SK-N-SH (cell line): ENCODE data around the gene THAP3. TPM values are rescaled to one million over a fixed set of nuclear protein-coding genes. Genes with fewer than 3 reads are reported as not detected.

Experiments used
- CTCF ChIA-PET: fragments of 300-600, 350-600 bp; formaldehyde crosslinking; extraction: SDS; loops from one replicate; lab custom pipeline; 2021; lab: Yijun Ruan, JAX
- POLR2A ChIA-PET: fragments of 350-600 bp; sonication (Branson Sonifier 250); formaldehyde crosslinking; extraction: SDS; loops from one replicate; lab custom pipeline; 2020; ENCODE audit warnings: antibody characterized with exemption, inconsistent platforms; lab: Yijun Ruan, JAX
- DNase-seq: peaks from one replicate; pipeline ENCODE4 v3.0.0; 2012
- H2AFZ ChIP-seq: fragments of 200-600 bp; sonication (generic); 2 replicates; pipeline ENCODE4 v1.8.1; 2016; ENCODE audit warnings: antibody characterized with exemption, mild to moderate bottlenecking, low read depth
- H3F3A ChIP-seq: fragments of 200-600 bp; sonication (generic); replicated peaks from 2 replicates; pipeline ENCODE3; 2016; ENCODE audit warnings: antibody characterized with exemption, mild to moderate bottlenecking; ENCODE audit not compliant: insufficient read depth
- H3K27ac ChIP-seq, 2 experiments: fragments of 200-500 bp in 1 of 2; fragments of 200-600 bp in 1 of 2; sonication (Bioruptor generic) in 1 of 2; sonication (generic), shearing (Covaris generic) in 1 of 2; 2 replicates each; pipeline versions ENCODE4 v1.5.1 to v1.6.1; 2014 to 2016; ENCODE audit warnings: low read depth in 2 of 2, inconsistent platforms in 1 of 2, low read length in 1 of 2, mild to moderate bottlenecking in 1 of 2, mixed read lengths in 1 of 2
- H3K27me3 ChIP-seq: fragments of 200-600 bp; sonication (generic), shearing (Covaris generic); 2 replicates; pipeline ENCODE4 v1.6.1; 2016; ENCODE audit warnings: mixed run types; ENCODE audit not compliant: insufficient read depth
- H3K36me3 ChIP-seq, 2 experiments: fragments of 200-500 bp in 1 of 2; fragments of 200-600 bp in 1 of 2; sonication (Bioruptor generic) in 1 of 2; sonication (generic) in 1 of 2; replicated peaks in 1 of 2; 2 replicates each; pipeline versions ENCODE3 to v1.5.1; 2014 to 2016; ENCODE audit warnings: low read length in 1 of 2, mild to moderate bottlenecking in 1 of 2; ENCODE audit not compliant: insufficient read depth in 2 of 2, control insufficient read depth in 1 of 2
- H3K4me1 ChIP-seq, 2 experiments: fragments of 200-500 bp in 1 of 2; fragments of 200-600 bp in 1 of 2; sonication (Bioruptor generic) in 1 of 2; sonication (generic), shearing (Covaris generic) in 1 of 2; 2 replicates each; pipeline versions ENCODE4 v1.5.1 to v1.6.1; 2014 to 2016; ENCODE audit warnings: low read depth in 1 of 2, low read length in 1 of 2, mixed run types in 1 of 2; ENCODE audit not compliant: insufficient read depth in 2 of 2, control insufficient read depth in 1 of 2
- H3K4me2 ChIP-seq: fragments of 200-600 bp; sonication (generic), shearing (Covaris generic); 2 replicates; pipeline ENCODE4 v1.6.1; 2017; ENCODE audit warnings: mixed run types
- H3K4me3 ChIP-seq, 2 experiments: fragments of 200-500 bp in 1 of 2; fragments of 200-600 bp in 1 of 2; sonication (Bioruptor generic) in 1 of 2; sonication (generic), shearing (Covaris generic) in 1 of 2; 2 replicates each; pipeline versions ENCODE4 v1.5.1 to v1.8.1; 2014 to 2016; ENCODE audit warnings: low read depth in 2 of 2, inconsistent platforms in 1 of 2, low read length in 1 of 2, mild to moderate bottlenecking in 1 of 2, mixed read lengths in 1 of 2, moderate library complexity in 1 of 2
- H3K79me2 ChIP-seq: fragments of 200-600 bp; sonication (generic); 2 replicates; pipeline ENCODE4 v1.8.1; 2017; ENCODE audit warnings: mild to moderate bottlenecking; ENCODE audit not compliant: insufficient read depth
- H3K9ac ChIP-seq: fragments of 200-600 bp; sonication (generic); 2 replicates; pipeline ENCODE4 v1.6.1; 2017; ENCODE audit warnings: mixed run types
- H3K9me2 ChIP-seq: fragments of 200-600 bp; sonication (generic); 2 replicates; pipeline ENCODE4 v1.6.1; 2017; ENCODE audit warnings: mixed run types
- H3K9me3 ChIP-seq: fragments of 200-600 bp; sonication (generic); 2 replicates; pipeline ENCODE4 v1.6.1; 2017; ENCODE audit warnings: mixed run types, mild to moderate bottlenecking, moderate library complexity
- H4K20me1 ChIP-seq: fragments of 200-600 bp; sonication (generic); 2 replicates; pipeline ENCODE4 v1.6.1; 2017; ENCODE audit warnings: mild to moderate bottlenecking, mixed run types; ENCODE audit not compliant: insufficient read depth
- CHD2 ChIP-seq: fragments of 150-350 bp; IDR thresholded peaks from 2 replicates; pipeline ENCODE4 v1.6.1; 2018; ENCODE audit warnings: low read length; ENCODE audit not compliant: partially characterized antibody
- CTCF ChIP-seq: fragments of 200-600 bp; sonication (generic); IDR thresholded peaks from 2 replicates; pipeline ENCODE4 v1.6.1; 2017; ENCODE audit warnings: antibody characterized with exemption, mild to moderate bottlenecking, moderate library complexity
- EP300 ChIP-seq, 2 experiments: IDR thresholded peaks; 2 replicates each; pipeline versions ENCODE4 v1.4.0 to v1.6.1; 2012; ENCODE audit warnings: borderline replicate concordance in 1 of 2, low read depth in 1 of 2, low read length in 1 of 2
- EZH2phosphoT487 ChIP-seq: fragments of 200-600 bp; sonication (generic); IDR thresholded peaks from 2 replicates; pipeline ENCODE4 v1.6.1; 2017; ENCODE audit warnings: low read depth, mixed run types, mild to moderate bottlenecking, antibody characterized with exemption, moderate library complexity, borderline replicate concordance
- FOSL2 ChIP-seq: IDR thresholded peaks from 2 replicates; pipeline ENCODE4 v1.4.0; 2012; ENCODE audit warnings: low read depth, mild to moderate bottlenecking, moderate library complexity, borderline replicate concordance
- GABPA ChIP-seq: IDR thresholded peaks from 2 replicates; pipeline ENCODE4 v1.4.0; 2012; ENCODE audit warnings: low read depth, mild to moderate bottlenecking
- NRF1 ChIP-seq: IDR thresholded peaks from 2 replicates; pipeline ENCODE4 v1.6.1; 2012; ENCODE audit warnings: low read depth, mild to moderate bottlenecking, low read length
- PBX3 ChIP-seq: IDR thresholded peaks from 2 replicates; pipeline ENCODE4; 2012
- RCOR1 ChIP-seq: fragments of 150-350 bp; IDR thresholded peaks from 2 replicates; pipeline ENCODE4 v1.6.1; 2017; ENCODE audit warnings: antibody characterized with exemption, low read length
- RFX5 ChIP-seq: IDR thresholded peaks from 2 replicates; pipeline ENCODE4 v1.6.1; 2012; ENCODE audit warnings: mild to moderate bottlenecking, improper control_type of control experiment, low read length
- RXRA ChIP-seq: IDR thresholded peaks from 2 replicates; pipeline ENCODE4 v1.4.0; 2012; ENCODE audit warnings: low read depth, mild to moderate bottlenecking, borderline replicate concordance
- SIN3A ChIP-seq: IDR thresholded peaks from 2 replicates; pipeline ENCODE4 v1.6.1; 2012; ENCODE audit warnings: low read depth, mild to moderate bottlenecking, low read length, moderate library complexity, borderline replicate concordance
- SMC3 ChIP-seq: IDR thresholded peaks from 2 replicates; pipeline ENCODE4 v1.6.1; 2012; ENCODE audit warnings: low read depth, low read length, improper control_type of control experiment
- TEAD4 ChIP-seq: IDR thresholded peaks from 2 replicates; pipeline ENCODE4 v1.4.0; 2012; ENCODE audit warnings: mild to moderate bottlenecking, borderline replicate concordance; ENCODE audit not compliant: insufficient read depth
- USF2 ChIP-seq: fragments of 150-350 bp; IDR thresholded peaks from 2 replicates; pipeline ENCODE4 v1.6.1; 2017; ENCODE audit warnings: antibody characterized with exemption, low read length, low read depth, borderline replicate concordance
- ZBTB33 ChIP-seq: IDR thresholded peaks from 2 replicates; pipeline ENCODE4 v1.4.0; 2012; ENCODE audit warnings: low read depth, borderline replicate concordance
- WGBS: methylation state at CpG from one replicate; pipeline ENCODE4 v1.1.6; 2017; ENCODE audit warnings: low lambda C conversion rate; 5-methylcytosine and 5-hydroxymethylcytosine counted together
- polyA plus RNA-seq, 3 experiments: library from polyadenylated mRNA; depleted of rRNA; stranded (reverse); fragments of >200 nt; gene quantifications; 2 replicates each; pipeline ENCODE4 v1.2.3, GENCODE V29; 2012
- TF ChIP-seq, protein P1 (sequence below): IDR thresholded peaks from 2 replicates; pipeline ENCODE4 v1.4.0; 2012; ENCODE audit warnings: low read depth
- TF ChIP-seq, protein P2 (sequence below): fragments of 150-350 bp; IDR thresholded peaks from 2 replicates; pipeline ENCODE4 v1.6.1; 2016; ENCODE audit warnings: mild to moderate bottlenecking, low read depth, low read length

The THAP3 gene
- polyA plus RNA-seq, 1 of the 3 experiments (the other 2 are of a cell fraction): 11.1 TPM

GRCh38 chr1:6596886-6597776, 27.5 kb upstream of the THAP3 start:
- Histone ChIP-seq H3K4me1 (peaks cover 0 to 23% of the 10 kb centered on the region in 2 experiments; a peak in 1 of 4 replicates), H2AFZ (no peak overlapping the region), H3K4me2 (no peak overlapping the region), H3K27ac (no peak overlapping the region), H3K9me3 (no peaks in the 10 kb centered on the region), H3K27me3 (no peaks in the 10 kb centered on the region)
- 80% methylated on average over 7 of the region's 15 CpGs for WGBS
- CTCF ChIA-PET: interaction anchor here (0.7 kb wide), 1 partner anchor 16 kb away, joined by 3 read pairs; no protein-coding TSS in a partner anchor
- TF ChIP-seq ZBTB33: no peak
- TF ChIP-seq GABPA: no peak
- TF ChIP-seq SIN3A: no peak
- no peak for TF ChIP-seq PBX3
- TF ChIP-seq, protein P1, sequence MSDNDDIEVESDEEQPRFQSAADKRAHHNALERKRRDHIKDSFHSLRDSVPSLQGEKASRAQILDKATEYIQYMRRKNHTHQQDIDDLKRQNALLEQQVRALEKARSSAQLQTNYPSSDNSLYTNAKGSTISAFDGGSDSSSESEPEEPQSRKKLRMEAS: no peak
- TF ChIP-seq SMC3: no peak
- no peak for TF ChIP-seq USF2
- no peak for TF ChIP-seq EZH2phosphoT487
- TF ChIP-seq NRF1: no peak
- TF ChIP-seq, all 33 proteins: peak for 0
- Histone ChIP-seq H4K20me1 (peaks cover 24% of the 10 kb centered on the region; the same call in 1 of the 2 replicates), H3K9me2 (no peaks in the 10 kb centered on the region), H3K9ac (no peak overlapping the region), H3K79me2 (peaks cover 59% of the 10 kb centered on the region), H3K4me3 (no peak overlapping the region), H3K36me3 (peaks cover 4 to 34% of the 10 kb centered on the region in 2 experiments), H3F3A (no peaks in the 10 kb centered on the region)
- DNase-seq: no peak
- POLR2A ChIA-PET: no interaction called here

GRCh38 chr1:6597777-6598131, 26.9 kb upstream of the THAP3 start:
- peaks cover 24% of the 10 kb centered on the region; the same call in 1 of the 2 replicates for H4K20me1 ChIP-seq
- H3F3A ChIP-seq: no peaks in the 10 kb centered on the region
- peaks cover 0 to 26% of the 10 kb centered on the region in 2 experiments; a peak in 1 of 4 replicates for H3K4me1 ChIP-seq
- H3K36me3 ChIP-seq: peaks cover 4 to 34% of the 10 kb centered on the region in 2 experiments
- no peaks in the 10 kb centered on the region for H3K9me2 ChIP-seq
- no peak overlapping the region for H3K4me3 ChIP-seq
- no peak overlapping the region for H3K27ac ChIP-seq
- H2AFZ ChIP-seq: no peak overlapping the region
- H3K4me2 ChIP-seq: no peak overlapping the region
- H3K79me2 ChIP-seq: peaks cover 59% of the 10 kb centered on the region
- WGBS: 100% methylated on average over 2 of the region's 6 CpGs
- no peaks in the 10 kb centered on the region for H3K9me3 ChIP-seq
- H3K9ac ChIP-seq: no peak overlapping the region
- no peaks in the 10 kb centered on the region for H3K27me3 ChIP-seq
- no peak for DNase-seq
- ChIA-PET CTCF (no interaction called here), POLR2A (no interaction called here)
- TF ChIP-seq CHD2: no peak
- TF ChIP-seq EP300 (IDR thresholded peaks at IDR 0.05; ENCODE audit: borderline replicate concordance in 1 of 2, low read depth in 1 of 2, low read length in 1 of 2): no peak
- TF ChIP-seq, protein P1: no peak
- TF ChIP-seq, protein P2, sequence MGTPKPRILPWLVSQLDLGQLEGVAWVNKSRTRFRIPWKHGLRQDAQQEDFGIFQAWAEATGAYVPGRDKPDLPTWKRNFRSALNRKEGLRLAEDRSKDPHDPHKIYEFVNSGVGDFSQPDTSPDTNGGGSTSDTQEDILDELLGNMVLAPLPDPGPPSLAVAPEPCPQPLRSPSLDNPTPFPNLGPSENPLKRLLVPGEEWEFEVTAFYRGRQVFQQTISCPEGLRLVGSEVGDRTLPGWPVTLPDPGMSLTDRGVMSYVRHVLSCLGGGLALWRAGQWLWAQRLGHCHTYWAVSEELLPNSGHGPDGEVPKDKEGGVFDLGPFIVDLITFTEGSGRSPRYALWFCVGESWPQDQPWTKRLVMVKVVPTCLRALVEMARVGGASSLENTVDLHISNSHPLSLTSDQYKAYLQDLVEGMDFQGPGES: no peak
- no peak for TF ChIP-seq FOSL2
- no peak for TF ChIP-seq TEAD4
- TF ChIP-seq NRF1: no peak
- no peak for TF ChIP-seq RXRA
- TF ChIP-seq RFX5: no peak
- no peak for TF ChIP-seq RCOR1
- no peak for TF ChIP-seq CTCF
